Breast epithelium (tissue), 3 donors: ENCODE data around the gene RBM19.

ENCODE experiments used
- CTCF ChIP-seq, 3 donors: fragments of 450-650 bp; IDR thresholded peaks; one replicate each; pipeline ENCODE4 v1.5.1; 2016 to 2017; ENCODE audit warnings: antibody characterized with exemption in 3 of 3, mild to moderate bottlenecking in 3 of 3, moderate library complexity in 3 of 3
- POLR2A ChIP-seq: fragments of 450-650 bp; IDR thresholded peaks from one replicate; pipeline ENCODE4 v1.6.1; 2016; ENCODE audit warnings: antibody characterized with exemption, mild to moderate bottlenecking, moderate library complexity
- POLR2AphosphoS5 ChIP-seq, 3 donors: sonication (generic); formaldehyde crosslinking; IDR thresholded peaks; one replicate each; pipeline ENCODE4 v1.6.1; 2017; ENCODE audit warnings: antibody characterized with exemption in 3 of 3

- no peak for TF ChIP-seq CTCF (IDR thresholded peaks at IDR 0.05)
- no peak for TF ChIP-seq POLR2A
- no peak for TF ChIP-seq POLR2AphosphoS5 (IDR thresholded peaks at IDR 0.05)
These were observed 108.8 kb downstream of the RBM19 start for GRCh38 chr12:113857371-113857770.
